GM21825 (cell line): Measurements from ENCODE around the gene DHDH.

ENCODE experiments used
- ATAC-seq: cut with Tn5 transposase; IDR thresholded peaks from one replicate; pipeline ENCODE4 v1.9.1; 2021; ENCODE audit warnings: mild to moderate bottlenecking, moderate library complexity; ENCODE audit not compliant: unreplicated experiment

DHDH gene

DNA sequence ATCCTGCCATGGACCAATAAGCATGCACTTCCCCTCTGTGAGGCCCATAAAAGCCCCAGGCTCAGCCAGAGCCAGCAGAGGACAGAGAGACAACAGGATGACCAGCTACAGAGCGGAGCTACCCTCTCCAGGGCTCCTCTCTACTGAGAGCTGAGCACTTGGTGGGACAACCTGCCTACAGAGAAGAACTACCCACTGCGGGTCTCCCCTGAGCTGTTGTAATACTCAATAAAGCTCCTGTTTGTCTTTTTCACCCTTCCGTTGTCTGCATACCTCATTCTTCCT is 13.7 kb downstream of the DHDH start:
- ATAC-seq = no peak

DNA sequence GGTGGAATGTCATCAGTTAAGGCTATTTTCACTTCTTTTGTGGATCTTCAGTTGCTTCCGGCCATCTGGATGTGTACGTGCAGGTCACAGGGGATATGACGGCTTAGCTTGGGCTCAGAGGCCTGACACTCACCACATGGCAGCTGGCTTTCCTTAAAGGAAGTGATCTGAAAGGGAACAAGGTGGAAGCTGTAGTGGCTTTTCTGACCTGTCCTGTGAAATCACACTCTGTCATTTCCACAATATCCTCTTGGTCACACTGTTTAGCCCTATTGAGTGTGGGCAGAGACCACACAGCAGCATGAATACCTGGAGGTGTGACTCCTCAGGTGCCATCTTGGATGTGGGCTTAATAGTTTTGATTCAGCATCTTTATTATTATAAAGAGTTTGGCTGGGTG is 16.7 kb downstream of the DHDH start:
- ATAC-seq = no peak

DNA sequence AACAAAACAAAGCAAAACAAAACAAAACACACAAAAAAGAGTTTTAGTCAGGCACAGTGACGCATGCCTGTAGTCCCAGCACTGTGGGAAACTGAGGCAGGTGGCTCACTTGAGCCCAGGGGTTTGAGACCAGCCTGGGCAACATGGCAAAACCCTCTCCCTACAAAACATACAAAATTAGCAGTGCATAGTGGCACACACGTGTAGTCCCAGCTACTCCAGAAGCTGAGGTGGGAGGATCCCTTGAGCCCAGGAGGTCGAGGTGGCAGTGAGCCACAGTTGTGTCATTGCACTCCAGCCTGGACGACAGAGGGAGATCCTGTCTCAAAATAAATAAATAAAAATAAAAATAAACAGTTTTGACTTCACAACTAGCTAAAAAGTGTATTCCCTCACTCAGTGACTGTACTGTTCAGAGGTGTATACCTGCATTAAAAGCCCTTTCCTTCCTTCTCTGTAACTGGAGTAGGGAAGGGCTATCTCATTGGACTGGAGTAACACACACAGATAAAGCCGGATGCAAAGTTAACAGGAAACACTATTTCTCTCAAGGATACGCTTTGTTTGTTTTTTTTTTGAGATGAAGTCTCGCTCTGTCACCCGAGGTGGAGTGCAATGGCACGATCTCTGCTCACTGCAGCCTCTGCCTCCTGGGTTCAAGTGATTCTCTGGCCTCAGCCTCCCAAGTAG is 17.5 kb downstream of the DHDH start:
- ATAC-seq = no peak

DNA sequence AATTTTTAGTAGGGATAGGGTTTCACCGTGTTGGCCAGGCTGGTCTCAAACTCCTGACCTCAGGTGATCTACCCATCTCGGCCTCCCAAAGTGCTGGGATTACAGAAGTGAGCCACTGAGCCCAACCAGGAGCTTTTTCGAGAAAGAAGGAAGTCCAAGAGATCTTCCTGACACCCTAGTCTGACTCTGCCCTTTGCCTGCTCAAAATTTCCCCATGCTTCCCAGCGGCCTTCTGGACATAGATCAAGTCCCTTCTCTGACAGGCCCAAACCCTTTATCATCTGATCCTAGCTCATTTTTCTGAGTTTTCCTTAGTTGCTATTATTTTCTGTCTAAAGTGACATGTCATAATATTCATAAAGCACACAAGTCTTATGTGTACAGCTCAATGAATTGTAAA is 19.6 kb downstream of the DHDH start:
- no peak for ATAC-seq

- ATAC-seq = no peak
Observed at GRCh38 chr19:48953990-48954594, 20.6 kb downstream of the DHDH start.

DNA sequence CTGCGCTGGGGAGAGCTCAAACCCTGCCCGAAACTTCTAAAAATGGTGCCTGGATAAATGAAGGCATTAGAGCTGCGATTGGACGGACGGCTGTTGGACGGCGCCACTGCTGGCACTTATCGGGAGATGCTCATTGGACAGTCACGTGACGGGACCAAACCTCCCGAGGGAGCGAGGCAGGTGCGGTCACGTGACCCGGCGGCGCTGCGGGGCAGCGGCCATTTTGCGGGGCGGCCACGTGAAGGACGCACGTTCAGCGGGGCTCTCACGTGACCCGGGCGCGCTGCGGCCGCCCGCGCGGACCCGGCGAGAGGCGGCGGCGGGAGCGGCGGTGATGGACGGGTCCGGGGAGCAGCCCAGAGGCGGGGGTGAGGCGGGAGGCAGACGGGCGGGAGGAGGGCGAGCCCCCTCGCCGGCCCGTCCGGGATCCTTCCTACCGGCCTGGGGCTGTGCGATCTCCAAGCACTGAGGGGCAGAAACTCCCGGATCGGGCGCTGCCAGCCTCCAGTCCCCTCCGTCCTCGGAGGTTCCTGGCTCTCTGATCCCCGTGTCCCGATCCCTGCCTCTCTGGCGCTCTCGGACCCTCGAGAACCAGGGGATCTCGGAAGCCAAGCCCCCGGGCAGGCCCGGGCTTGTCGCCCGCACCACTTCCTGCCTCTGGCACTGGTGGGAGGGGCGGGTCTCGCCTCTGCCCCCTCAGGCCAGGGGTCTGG is 21.3 kb downstream of the DHDH start, which contains the start of gene BAX:
Gene BAX, plus strand, starts transcription at position 281 of the 713 bp plus-strand sequence. Its CDS starts 54 bp downstream, at position 335.
- peak; percentile 81 for ATAC-seq

DNA sequence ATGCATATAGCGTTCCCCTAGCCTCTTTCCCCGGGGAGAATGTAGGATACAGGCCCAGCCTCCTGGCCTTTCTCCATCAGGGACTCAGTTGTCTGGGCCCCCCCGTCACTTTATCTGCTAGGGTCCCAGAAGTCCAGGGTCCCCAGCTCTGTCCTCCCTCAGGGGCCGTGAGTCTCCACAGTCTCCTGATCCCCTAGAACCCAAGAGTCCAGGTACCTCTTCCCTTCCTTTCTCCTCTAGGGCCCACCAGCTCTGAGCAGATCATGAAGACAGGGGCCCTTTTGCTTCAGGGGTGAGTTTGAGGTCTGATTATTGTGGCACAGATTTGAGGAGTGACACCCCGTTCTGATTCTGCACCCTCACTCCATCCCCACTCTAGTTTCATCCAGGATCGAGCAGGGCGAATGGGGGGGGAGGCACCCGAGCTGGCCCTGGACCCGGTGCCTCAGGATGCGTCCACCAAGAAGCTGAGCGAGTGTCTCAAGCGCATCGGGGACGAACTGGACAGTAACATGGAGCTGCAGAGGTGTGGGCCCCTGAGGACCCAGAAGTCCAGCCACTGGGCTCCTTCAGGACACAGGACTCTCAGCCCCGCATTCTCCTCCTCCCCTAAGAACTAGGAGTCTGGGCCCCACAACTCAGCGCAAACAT is 21.9 kb downstream of the DHDH start:
- no peak for ATAC-seq

GRCh38 chr19:48958006-48958405 is 24.5 kb downstream of the DHDH start:
- ATAC-seq = no peak

GRCh38 chr19:48959341-48960239 is 26.1 kb downstream of the DHDH start:
- no peak for ATAC-seq

GRCh38 chr19:48961051-48961649 is 27.7 kb downstream of the DHDH start:
- no peak for ATAC-seq

- no peak for ATAC-seq
Observed at GRCh38 chr19:48961673-48962028, 28.2 kb downstream of the DHDH start.

DNA sequence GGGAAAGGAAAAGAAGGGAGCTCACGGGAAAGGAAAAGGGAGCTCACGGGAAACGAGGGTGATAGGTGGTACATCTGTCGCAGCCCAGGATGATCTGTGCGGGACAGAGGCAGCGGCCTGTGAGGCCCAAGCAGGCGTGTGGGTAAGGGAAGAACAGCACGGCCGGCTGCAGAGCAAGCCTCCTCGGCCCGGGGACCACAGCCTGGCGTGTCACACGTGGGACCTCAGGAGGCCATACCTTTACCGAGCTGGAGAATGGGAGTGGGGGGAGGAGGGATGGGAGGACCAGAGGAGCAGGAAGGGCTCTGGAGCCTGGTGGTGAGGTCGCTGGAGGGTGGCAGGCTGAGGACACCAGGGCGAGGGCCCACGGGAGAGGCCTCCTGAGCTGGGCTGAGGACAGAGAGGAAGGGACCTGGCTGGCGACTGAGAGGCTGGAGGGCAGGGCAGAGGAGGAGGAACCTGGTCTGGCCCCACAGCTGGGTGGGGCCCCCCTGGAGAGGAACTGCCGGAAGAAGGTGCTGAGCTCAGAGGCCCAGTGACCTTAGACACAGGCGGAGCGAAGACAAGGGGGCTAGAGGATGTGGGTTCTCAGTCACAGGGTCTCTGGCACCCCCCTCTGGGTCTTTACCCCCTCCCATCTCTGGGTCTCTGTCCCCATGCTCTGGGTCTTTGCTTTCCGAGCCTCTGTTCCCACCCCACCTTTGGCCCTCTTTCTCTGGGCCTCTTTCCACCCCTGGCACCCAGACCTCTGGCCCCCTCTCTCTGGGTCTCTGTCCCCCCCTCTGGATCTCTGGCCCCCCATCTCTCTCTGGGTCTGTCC is 28.7 kb downstream of the DHDH start:
- ATAC-seq = peak; percentile 25

- no peak for ATAC-seq
Observed at GRCh38 chr19:48962849-48963165, 29.3 kb downstream of the DHDH start.

GRCh38 chr19:48963371-48964204 is 30.1 kb downstream of the DHDH start:
- peak; percentile 35 for ATAC-seq

- ATAC-seq = no peak
Observed at GRCh38 chr19:48964205-48965039, 30.9 kb downstream of the DHDH start.

DNA sequence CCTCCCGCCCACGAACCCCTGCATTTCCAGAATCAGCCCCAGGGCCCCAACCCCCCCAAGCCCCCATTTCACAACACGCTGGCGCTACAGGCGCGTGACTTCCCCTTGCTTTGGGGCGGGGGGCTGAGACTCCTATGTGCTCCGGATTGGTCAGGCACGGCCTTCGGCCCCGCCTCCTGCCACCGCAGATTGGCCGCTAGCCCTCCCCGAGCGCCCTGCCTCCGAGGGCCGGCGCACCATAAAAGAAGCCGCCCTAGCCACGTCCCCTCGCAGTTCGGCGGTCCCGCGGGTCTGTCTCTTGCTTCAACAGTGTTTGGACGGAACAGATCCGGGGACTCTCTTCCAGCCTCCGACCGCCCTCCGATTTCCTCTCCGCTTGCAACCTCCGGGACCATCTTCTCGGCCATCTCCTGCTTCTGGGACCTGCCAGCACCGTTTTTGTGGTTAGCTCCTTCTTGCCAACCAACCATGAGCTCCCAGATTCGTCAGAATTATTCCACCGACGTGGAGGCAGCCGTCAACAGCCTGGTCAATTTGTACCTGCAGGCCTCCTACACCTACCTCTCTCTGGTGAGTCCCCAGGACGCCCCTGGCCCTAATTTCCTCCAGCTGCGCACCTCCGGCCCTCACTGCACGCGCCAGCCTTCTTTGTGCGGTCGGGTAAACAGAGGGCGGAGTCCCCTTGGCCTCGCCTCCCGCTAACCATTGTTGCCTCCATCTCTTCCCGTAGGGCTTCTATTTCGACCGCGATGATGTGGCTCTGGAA is 31.7 kb downstream of the DHDH start, which contains the start of gene FTL:
Gene FTL, plus strand, starts transcription at position 270 of the 766 bp plus-strand sequence. Its CDS starts 199 bp downstream, at position 469.
- ATAC-seq = peak; percentile 53
